Small intestine (tissue), 7 donors: ENCODE data around the gene PLS1. TPM values are rescaled to one million over a fixed set of nuclear protein-coding genes. Genes with fewer than 3 reads are reported as not detected.

Source experiments
- DNase-seq, 2 donors: peaks; one replicate each; pipeline versions ENCODE4 v3.0.0 to v3.0.0-alpha.2; 2013
- FAIRE-seq: peaks from 2 replicates; lab custom pipeline; 2012; peaks lifted over from hg19 to GRCh38; lab: Jason Lieb, UNC
- H3K27ac ChIP-seq, 3 donors: one replicate each; pipeline ENCODE4 v1.5.1; 2013; ENCODE audit warnings: low read length in 2 of 3, mild to moderate bottlenecking in 2 of 3, control low read depth in 1 of 3, inconsistent platforms in 1 of 3, low read depth in 1 of 3, moderate library complexity in 1 of 3
- H3K27me3 ChIP-seq, 3 donors: one replicate each; pipeline ENCODE4 v1.6.1; 2013; ENCODE audit warnings: low read length in 3 of 3, inconsistent platforms in 1 of 3; ENCODE audit not compliant: control insufficient read depth in 3 of 3, insufficient read depth in 3 of 3
- H3K36me3 ChIP-seq, 3 donors: one replicate each; pipeline ENCODE4 v1.6.1; 2013; ENCODE audit warnings: low read length in 3 of 3, inconsistent platforms in 1 of 3, low read depth in 1 of 3, mild to moderate bottlenecking in 1 of 3, moderate library complexity in 1 of 3; ENCODE audit not compliant: control insufficient read depth in 3 of 3, insufficient read depth in 2 of 3
- H3K4me1 ChIP-seq, 3 donors: one replicate each; pipeline ENCODE4 v1.6.1; 2013; ENCODE audit warnings: low read length in 2 of 3, inconsistent platforms in 1 of 3, low read depth in 1 of 3, mild to moderate bottlenecking in 1 of 3, moderate library complexity in 1 of 3; ENCODE audit not compliant: control insufficient read depth in 3 of 3, insufficient read depth in 2 of 3
- H3K4me3 ChIP-seq, 3 donors: one replicate each; pipeline ENCODE4 v1.5.1; 2013; ENCODE audit warnings: low read length in 3 of 3, control low read depth in 1 of 3, inconsistent platforms in 1 of 3, low read depth in 1 of 3, mild to moderate bottlenecking in 1 of 3, moderate library complexity in 1 of 3
- H3K9me3 ChIP-seq, 2 donors: one replicate each; pipeline ENCODE4 v1.6.1; 2013; ENCODE audit warnings: low read depth in 1 of 2, low read length in 1 of 2; ENCODE audit not compliant: control insufficient read depth in 2 of 2, insufficient read depth in 1 of 2
- WGBS, 3 donors: extraction: QIAGEN DNeasy Blood & Tissue Kit; methylation state at CpG; one replicate each; pipeline ENCODE4 v1.1.7; 2013; 5-methylcytosine and 5-hydroxymethylcytosine counted together
- polyA plus RNA-seq, 4 donors: library from polyadenylated mRNA; stranded (reverse) in 3 of 4; unstranded in 1 of 4; fragments of 200-250 nt in 3 of 4; fragments of 120-200 nt in 1 of 4; gene quantifications; one replicate each; pipeline versions ENCODE4 v1.2.1 to v1.2.3, GENCODE V29; 2013
- donor health status: healthy with polysubstance abuse.
- donor health status: control.
- donor health status: control.
- donor health status: Bipolar disorder and iron deficiency.
- donor health status: healthy.

PLS1 gene
- polyA plus RNA-seq, 4 donors: 34.9 to 298 (median 171) TPM

- H3K27ac ChIP-seq: no peak overlapping the region
- no peaks in the 10 kb centered on the region for H3K9me3 ChIP-seq
- no peak overlapping the region for H3K4me3 ChIP-seq
- no peaks in the 10 kb centered on the region for H3K27me3 ChIP-seq
- FAIRE-seq (no peak), DNase-seq (no peak)
- H3K36me3 ChIP-seq: peaks cover 0 to 4% (median 0%) of the 10 kb centered on the region in 3 donors
- WGBS, 3 donors: 60 to 73% (median 63%) methylated on average over 6 of the region's 6 CpGs
- H3K4me1 ChIP-seq: peaks cover 0 to 16% (median 0%) of the 10 kb centered on the region in 3 donors
Observed at GRCh38 chr3:142660383-142660782, 64.2 kb downstream of the PLS1 start.

- H3K36me3 ChIP-seq: peaks cover 0 to 4% (median 2%) of the 10 kb centered on the region in 3 donors
- no peak overlapping the region for H3K27ac ChIP-seq
- H3K4me1 ChIP-seq: peaks cover 0 to 19% (median 0%) of the 10 kb centered on the region in 3 donors
Observed at GRCh38 chr3:142660893-142661292, 64.7 kb downstream of the PLS1 start.

GRCh38 chr3:142663865-142664264, 67.7 kb downstream of the PLS1 start:
- no peak overlapping the region for H3K4me3 ChIP-seq
- peaks cover 0 to 3% (median 0%) of the 10 kb centered on the region in 3 donors for H3K36me3 ChIP-seq
- DNase-seq: peak in 1 of 2 donors; percentile 40
- no peaks in the 10 kb centered on the region for H3K27me3 ChIP-seq
- H3K4me1 ChIP-seq: peaks cover 0 to 18% (median 4%) of the 10 kb centered on the region in 3 donors
- 11 to 64% (median 26%) methylated on average over 1 of the region's 1 CpG for WGBS, 3 donors
- FAIRE-seq: no peak
- peak overlapping the region; percentile 45 to 78 (median 56) for H3K27ac ChIP-seq
- H3K9me3 ChIP-seq: no peaks in the 10 kb centered on the region

More at GRCh38 chr3:142660893-142661292, 64.7 kb downstream of the PLS1 start:
- no peak for DNase-seq
- no peak for FAIRE-seq
- no peaks in the 10 kb centered on the region for H3K27me3 ChIP-seq
- H3K4me3 ChIP-seq: no peak overlapping the region
- no peaks in the 10 kb centered on the region for H3K9me3 ChIP-seq

GRCh38 chr3:142664311-142664710, 68.1 kb downstream of the PLS1 start:
- FAIRE-seq (peak; percentile 94), DNase-seq (peak; percentile 80 to 88)
- H3K27ac ChIP-seq: peak overlapping the region in 1 of 3 donors; percentile 78
- no peak overlapping the region for H3K4me3 ChIP-seq
- H3K36me3 ChIP-seq: peaks cover 0 to 3% (median 0%) of the 10 kb centered on the region in 3 donors
- no peaks in the 10 kb centered on the region for H3K27me3 ChIP-seq
- WGBS, 3 donors: 2 to 52% (median 18%) methylated on average over 2 of the region's 2 CpGs
- peaks cover 0 to 18% (median 4%) of the 10 kb centered on the region in 3 donors for H3K4me1 ChIP-seq
- H3K9me3 ChIP-seq: no peaks in the 10 kb centered on the region

- Histone ChIP-seq H3K4me3 (no peak overlapping the region), H3K27ac (peak overlapping the region; percentile 54 to 78 (median 55))
Observed at GRCh38 chr3:142664819-142665218, 68.6 kb downstream of the PLS1 start.

GRCh38 chr3:142670120-142670519, 73.9 kb downstream of the PLS1 start:
- DNase-seq (no peak), FAIRE-seq (no peak)
- Histone ChIP-seq H3K36me3 (peaks cover 0 to 12% (median 12%) of the 10 kb centered on the region in 3 donors), H3K9me3 (no peaks in the 10 kb centered on the region), H3K4me3 (no peak overlapping the region), H3K27ac (no peak overlapping the region), H3K27me3 (no peaks in the 10 kb centered on the region), H3K4me1 (peaks cover 0 to 6% (median 4%) of the 10 kb centered on the region in 3 donors)
- WGBS, 3 donors: 45 to 65% (median 63%) methylated on average over 1 of the region's 1 CpG

More at GRCh38 chr3:142664819-142665218, 68.6 kb downstream of the PLS1 start:
- Histone ChIP-seq H3K27me3 (no peaks in the 10 kb centered on the region), H3K4me1 (peaks cover 0 to 18% (median 4%) of the 10 kb centered on the region in 3 donors), H3K9me3 (no peaks in the 10 kb centered on the region), H3K36me3 (peaks cover 0 to 3% (median 0%) of the 10 kb centered on the region in 3 donors)
- FAIRE-seq (no peak), DNase-seq (no peak)
- 56 to 71% (median 64%) methylated on average over 2 of the region's 2 CpGs for WGBS, 3 donors

- no peak overlapping the region for H3K4me3 ChIP-seq
- no peak for FAIRE-seq
Observed at GRCh38 chr3:142676151-142676550, 80.0 kb downstream of the PLS1 start.

GRCh38 chr3:142680710-142681109, 84.5 kb downstream of the PLS1 start:
- WGBS, 3 donors: 24 to 65% (median 37%) methylated on average over 2 of the region's 2 CpGs

More at GRCh38 chr3:142676151-142676550, 80.0 kb downstream of the PLS1 start:
- WGBS, 3 donors: 60 to 71% (median 66%) methylated on average over 2 of the region's 2 CpGs
- DNase-seq: no peak
- Histone ChIP-seq H3K27me3 (no peaks in the 10 kb centered on the region), H3K27ac (no peak overlapping the region), H3K9me3 (no peaks in the 10 kb centered on the region), H3K4me1 (no peaks in the 10 kb centered on the region), H3K36me3 (peaks cover 0 to 21% (median 14%) of the 10 kb centered on the region in 3 donors)

DNA sequence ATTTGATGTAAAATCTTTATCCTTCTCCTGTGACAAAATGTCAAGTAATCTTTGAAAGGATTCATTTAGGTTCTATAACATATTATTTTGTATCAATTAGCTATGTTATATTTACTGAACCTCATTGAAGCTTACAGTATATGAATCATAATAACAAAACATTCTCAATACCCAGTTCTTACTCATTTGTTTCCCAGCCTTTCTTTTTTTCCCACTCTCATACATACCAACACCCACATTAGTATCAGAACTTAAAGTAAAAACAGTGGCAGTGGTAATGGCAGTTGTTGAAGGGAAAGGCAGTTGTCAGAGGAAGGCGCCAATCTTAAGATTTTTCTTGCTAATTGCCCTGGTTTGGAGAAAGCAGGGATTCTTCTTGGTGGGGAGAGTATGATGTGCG, 94.4 kb downstream of the PLS1 start:
- no peaks in the 10 kb centered on the region for H3K9me3 ChIP-seq
- FAIRE-seq: no peak
- 89 to 95% (median 93%) methylated on average over 2 of the region's 2 CpGs for whole genome bisulfite sequencing, 3 donors

More at GRCh38 chr3:142680710-142681109, 84.5 kb downstream of the PLS1 start:
- Histone ChIP-seq H3K27me3 (no peaks in the 10 kb centered on the region), H3K9me3 (no peaks in the 10 kb centered on the region), H3K4me1 (no peaks in the 10 kb centered on the region), H3K36me3 (peaks cover 2 to 18% (median 6%) of the 10 kb centered on the region in 3 donors), H3K4me3 (no peak overlapping the region), H3K27ac (no peak overlapping the region)
- DNase-seq (peak; percentile 39 to 55), FAIRE-seq (no peak)

More for the DNA sequence above, 94.4 kb downstream of the PLS1 start:
- Histone ChIP-seq H3K27me3 (no peaks in the 10 kb centered on the region), H3K27ac (no peak overlapping the region), H3K4me1 (no peaks in the 10 kb centered on the region), H3K4me3 (no peak overlapping the region), H3K36me3 (peaks cover 0 to 11% (median 0%) of the 10 kb centered on the region in 3 donors)
- DNase-seq: no peak
